Measurements from ENCODE around the gene CXCL12.

CXCL12 gene

DNA sequence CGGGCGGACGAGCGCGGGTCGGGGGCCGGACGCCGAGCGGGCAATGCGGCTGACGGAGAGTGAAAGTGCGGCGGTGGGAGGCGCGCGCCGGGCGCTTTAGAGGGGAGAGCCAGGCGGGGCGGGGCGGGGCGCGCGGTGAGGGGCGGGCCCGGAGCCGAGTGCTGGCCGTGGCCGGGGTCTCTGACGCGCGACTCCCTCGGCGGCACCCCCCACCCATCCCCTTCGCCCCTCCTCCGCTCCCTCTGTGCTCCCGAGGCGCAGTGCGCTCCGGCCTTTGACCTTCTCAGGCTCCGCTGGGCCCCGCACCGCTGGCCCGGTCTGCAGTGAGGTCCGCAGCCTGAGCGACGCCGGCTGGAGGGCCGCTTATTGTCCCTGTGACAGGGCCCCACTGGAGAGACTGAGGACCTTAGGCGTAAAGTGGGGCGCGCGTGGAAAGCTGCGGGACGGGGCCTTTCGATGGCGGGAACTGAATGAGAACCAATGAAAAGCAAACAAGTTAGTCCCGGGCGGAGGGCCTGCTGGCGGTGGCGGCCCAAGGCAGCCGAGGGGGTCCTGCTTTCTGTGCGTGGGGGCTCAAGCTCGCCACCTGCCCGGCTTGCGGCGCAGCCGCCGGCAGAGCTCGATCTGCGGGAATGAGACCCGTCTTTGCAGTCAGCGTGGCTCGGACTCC is at the start of gene CXCL12:
TSS of gene CXCL12 (minus strand) at position 72 of the 670 bp plus-strand sequence. CDS start 92 bp downstream, outside the sequence.
- no peak for DNase-seq (ENCODE audit: low read depth in 2 of 2)

DNA sequence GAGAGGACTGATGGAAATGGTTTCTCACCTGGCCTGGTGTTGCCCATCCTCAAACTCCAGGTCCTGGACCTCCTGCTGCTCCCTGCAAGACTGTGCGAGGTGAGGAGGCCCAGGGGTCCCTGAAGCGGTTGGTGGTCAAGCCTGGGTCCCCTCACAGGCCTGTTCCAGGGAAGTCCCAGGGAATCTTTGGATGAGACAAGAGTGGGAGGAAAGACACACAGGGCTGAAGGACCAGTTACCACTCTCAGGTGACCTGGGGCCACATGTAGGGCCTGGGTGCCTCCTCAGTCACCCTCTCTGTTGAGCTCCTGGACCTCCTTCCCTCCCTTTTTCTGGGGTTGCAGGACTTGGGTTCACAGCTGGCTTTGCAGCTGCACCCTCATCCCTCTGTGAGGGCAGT is 42.6 kb upstream of the CXCL12 start:
- no peak for DNase-seq (ENCODE audit: low read depth in 2 of 2)

DNA sequence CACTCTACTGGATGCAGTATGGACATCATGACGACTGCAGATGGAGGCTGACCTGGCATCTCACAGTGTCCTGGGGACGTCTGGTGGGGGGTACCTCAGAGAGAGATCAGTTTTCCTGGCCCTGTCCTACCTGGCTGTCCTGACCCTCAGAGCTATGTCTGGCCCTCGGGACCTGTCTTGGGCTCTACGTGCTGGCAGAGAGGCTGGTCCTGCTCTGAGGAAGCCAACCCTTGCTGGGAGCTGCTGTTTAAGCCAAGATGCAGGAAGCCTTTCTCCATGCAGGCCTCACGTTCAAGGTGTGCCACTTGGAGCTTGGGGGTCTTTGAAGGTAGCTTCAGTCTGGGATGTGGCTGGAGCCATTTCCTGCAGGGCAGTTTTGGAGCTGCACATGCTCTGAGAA is 42.1 kb upstream of the CXCL12 start:
- DNase-seq (ENCODE audit: low read depth in 2 of 2): no peak

GRCh38 chr10:44426247-44427034 is 41.5 kb upstream of the CXCL12 start:
- no peak for DNase-seq (ENCODE audit: low read depth in 2 of 2)

GRCh38 chr10:44425466-44425865 is 40.6 kb upstream of the CXCL12 start:
- no peak for DNase-seq (ENCODE audit: low read depth in 2 of 2)

- DNase-seq (ENCODE audit: low read depth in 2 of 2): no peak
These were observed 40.1 kb upstream of the CXCL12 start for GRCh38 chr10:44424957-44425356.

GRCh38 chr10:44424298-44424697 is 39.4 kb upstream of the CXCL12 start:
- no peak for DNase-seq (ENCODE audit: low read depth in 2 of 2)

DNA sequence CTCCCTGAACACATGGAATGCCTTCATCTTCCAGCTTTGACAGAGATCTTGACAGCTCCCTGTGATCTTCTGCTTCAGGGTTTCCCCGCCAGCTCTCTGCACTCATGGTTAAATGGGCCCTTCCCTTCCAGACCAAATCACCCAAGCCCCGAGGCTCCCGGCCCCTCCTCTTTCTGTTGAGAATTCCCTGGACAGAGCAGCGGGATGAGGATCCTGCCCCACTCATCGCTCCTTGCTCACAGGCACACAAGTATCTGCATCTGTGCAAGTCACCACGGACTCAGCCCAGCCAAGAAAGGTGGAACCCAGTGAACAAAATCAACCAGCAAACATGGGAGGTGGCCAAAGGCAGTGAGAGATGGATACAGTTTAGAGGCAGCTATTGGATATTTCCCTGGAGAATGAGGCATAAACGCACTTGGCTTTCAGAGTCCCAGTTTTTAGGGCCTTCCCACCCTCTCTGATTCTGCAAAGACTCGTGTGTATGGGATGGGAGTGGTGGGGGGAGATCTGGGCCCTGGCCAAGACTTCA is 37.7 kb upstream of the CXCL12 start:
- no peak for DNase-seq (ENCODE audit: low read depth in 2 of 2)

GRCh38 chr10:44422153-44422552 is 37.3 kb upstream of the CXCL12 start:
- DNase-seq (ENCODE audit: low read depth in 2 of 2): no peak

DNA sequence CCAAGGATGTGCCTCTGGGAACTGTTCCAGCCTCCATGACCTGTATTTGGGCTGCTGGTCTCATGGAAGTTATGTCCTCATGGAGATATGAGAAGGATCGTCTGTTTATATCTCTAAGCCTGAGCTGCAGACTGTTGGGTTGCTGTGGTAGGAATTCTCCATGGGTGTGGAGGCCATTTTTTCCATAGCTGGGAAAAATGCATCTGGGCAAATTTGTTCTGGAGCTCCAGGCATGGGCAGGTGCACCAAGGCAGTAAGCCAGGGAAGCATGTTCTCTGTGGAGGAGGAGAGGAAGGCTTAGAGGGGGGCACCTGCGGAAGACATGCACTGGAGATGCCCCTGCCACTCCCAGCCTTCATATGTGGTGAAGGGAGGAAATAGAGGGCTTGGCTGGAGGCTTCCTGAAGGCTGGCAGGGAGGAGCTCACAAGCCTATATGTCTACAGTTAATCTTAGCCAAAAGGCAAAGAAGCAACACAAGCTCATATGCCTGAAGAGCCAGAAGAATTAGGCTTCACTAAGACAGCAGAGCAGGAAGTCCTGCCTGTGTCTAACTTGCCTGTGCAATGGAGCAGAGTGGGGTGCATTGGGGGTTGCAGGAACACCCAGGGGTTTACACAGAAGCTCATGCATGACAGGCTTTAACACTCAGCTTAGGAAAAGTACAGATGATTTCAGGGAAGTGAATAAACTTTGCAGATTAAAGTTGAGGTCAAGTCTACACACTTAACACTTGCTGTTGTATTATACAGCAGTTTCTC is 35.1 kb upstream of the CXCL12 start:
- no peak for DNase-seq (ENCODE audit: low read depth in 2 of 2)

GRCh38 chr10:44418637-44419036 is 33.7 kb upstream of the CXCL12 start:
- no peak for DNase-seq (ENCODE audit: low read depth in 2 of 2)

DNA sequence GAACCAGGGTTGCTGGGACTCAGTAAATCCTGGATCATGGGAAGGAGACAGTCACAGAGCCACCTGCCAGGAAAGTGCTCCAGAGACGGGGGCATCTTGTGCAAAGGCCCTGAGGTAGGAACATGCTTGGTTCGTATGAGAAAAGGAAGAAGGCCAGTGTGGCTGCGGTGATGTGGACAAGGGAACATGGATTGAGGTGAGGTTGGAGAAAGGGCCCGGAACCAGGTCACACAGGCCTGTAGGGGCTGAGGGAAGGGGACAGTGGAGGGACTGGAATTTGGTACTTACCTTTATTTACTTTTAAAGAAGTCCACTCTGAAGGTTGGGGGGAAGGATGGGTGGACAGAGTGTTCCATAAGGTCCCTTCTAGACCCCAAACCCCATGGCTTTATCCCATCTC is 32.9 kb upstream of the CXCL12 start:
- no peak for DNase-seq (ENCODE audit: low read depth in 2 of 2)

DNA sequence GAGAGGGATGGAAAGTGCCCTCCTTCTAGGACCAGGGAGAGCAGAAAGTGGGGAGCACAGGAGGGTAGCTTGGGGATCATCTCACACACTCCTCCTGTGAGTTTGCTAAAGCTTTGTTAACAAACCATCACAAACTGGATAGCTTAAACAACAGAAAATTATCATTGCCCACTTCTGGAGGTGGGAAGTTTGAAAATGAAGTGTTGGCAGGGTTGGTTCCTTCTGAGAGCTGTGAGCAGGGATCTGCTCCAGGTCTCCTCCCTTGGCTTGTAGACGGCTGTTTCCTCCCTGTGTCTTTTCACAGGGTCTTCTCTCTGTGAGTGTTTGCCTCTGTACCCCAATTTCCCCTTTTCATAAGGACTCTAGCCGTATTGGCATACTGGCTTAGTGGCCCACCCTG is 32.0 kb upstream of the CXCL12 start:
- DNase-seq (ENCODE audit: low read depth in 2 of 2): no peak

- no peak for DNase-seq (ENCODE audit: low read depth in 2 of 2)
These were observed 31.3 kb upstream of the CXCL12 start for GRCh38 chr10:44416021-44416771.

DNA sequence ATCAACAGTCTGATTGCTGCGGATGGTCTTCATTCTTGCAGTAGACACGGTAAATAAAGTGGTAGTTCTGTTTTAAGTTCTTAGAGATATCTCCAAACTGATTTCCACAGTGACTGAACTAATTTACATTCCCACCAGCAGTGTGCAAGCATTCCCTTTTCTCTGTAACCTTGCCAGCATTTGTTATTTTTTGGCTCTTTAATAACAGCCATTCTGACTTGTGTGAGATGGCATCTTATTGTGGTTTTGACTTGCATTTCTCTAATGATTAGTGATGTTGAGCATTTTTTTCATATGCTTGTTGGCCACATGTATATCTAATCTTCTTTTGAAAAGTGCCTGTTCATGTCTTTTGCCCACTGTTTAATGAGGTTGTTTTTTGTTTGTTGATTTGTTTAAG is 30.2 kb upstream of the CXCL12 start:
- DNase-seq (ENCODE audit: low read depth in 2 of 2): no peak

DNA sequence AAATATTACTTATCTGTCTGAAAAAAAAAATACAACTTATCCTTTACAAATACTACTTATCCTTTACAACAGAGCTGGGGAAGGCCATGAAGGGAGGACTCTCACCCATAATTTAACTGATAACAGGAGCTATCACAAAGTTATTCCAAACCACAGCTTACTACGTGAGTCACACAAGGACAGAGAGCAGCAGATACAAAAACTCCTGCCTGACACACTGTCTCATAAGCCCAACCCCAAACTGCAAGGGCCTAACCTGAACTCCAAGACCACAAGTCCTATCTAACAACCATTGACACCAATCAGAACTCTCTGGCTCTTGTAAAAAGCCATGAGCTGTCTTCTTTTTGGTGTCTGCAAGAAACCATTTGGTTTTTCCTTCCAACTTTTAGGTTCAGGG is 28.5 kb upstream of the CXCL12 start:
- DNase-seq (ENCODE audit: low read depth in 2 of 2): no peak

GRCh38 chr10:44411251-44411650 is 26.4 kb upstream of the CXCL12 start:
- no peak for DNase-seq (ENCODE audit: low read depth in 2 of 2)

GRCh38 chr10:44404741-44405437 is 20.0 kb upstream of the CXCL12 start:
- no peak for DNase-seq (ENCODE audit: low read depth in 2 of 2)

DNA sequence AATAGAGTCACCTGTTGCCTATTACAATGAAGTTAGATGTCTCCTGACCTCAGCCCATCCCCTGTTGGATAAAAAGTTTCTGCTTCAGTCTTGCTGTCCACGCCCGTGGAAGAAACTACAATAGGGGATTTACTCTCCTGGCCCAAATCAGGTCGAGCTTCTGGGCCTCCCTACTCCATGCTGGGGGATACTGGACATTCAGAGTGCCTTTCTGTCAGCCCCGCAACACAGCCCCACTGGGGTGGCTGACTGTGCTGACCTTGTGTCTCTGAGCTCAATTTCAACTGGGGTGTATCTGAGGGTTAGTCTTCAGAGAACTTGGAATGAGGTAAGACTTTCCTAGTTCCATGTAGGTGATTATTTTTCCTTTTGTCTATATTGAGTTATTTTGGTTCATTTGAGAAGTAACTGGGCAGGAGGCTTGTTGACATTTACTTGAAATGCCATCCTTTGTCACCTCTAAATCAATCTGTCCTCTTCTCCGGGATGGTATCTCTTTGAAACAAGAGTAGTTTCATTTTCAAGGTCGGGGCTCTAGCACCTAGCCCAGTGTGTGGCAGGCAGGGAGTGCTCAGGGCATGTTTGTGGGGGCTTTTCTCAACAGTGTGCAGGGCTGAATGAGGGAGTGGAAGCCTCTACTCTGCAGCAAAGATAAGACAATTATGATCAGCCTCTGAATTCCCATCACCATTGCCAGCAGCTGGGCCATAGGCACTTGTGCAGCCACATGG is 17.7 kb upstream of the CXCL12 start:
- no peak for DNase-seq (ENCODE audit: low read depth in 2 of 2)

DNA sequence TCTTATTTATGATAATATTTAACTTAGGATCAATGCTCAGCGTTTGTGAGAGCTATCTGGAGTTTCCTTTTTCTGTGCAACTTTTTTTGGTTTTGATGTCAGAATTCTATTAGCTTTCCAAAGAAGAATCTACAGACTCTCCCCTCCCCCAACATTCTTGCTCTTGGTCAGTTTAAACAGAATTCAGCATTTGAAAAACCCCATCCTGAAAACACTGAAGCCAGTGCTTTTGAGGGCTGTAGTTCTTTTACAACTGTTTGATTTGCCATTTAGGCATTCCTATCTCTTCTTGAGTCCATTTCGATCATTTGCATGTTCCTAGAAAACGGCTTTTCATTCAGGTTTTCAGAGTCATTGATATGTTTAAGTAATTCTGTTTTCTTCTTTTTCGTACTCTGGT is 15.6 kb upstream of the CXCL12 start:
- no peak for DNase-seq (ENCODE audit: low read depth in 2 of 2)

Measured in stimulated activated CD8-positive, alpha-beta memory T cell treated with anti-CD3 and anti-CD28 coated beads, Interleukin-2, amount 100 ng/mL, for 1 hour (primary cell).